Activated T-cell treated with anti-CD3 and anti-CD28 coated beads, Interleukin-2, amount 50 U/mL, for 4 hours (primary cell): ENCODE results near the gene SLCO3A1. TPM values are rescaled to one million over a fixed set of nuclear protein-coding genes. Genes with fewer than 3 reads are reported as not detected.

Experiments used
- ATAC-seq, 2 donors: fragments of 200-7000 bp; cut with Tn5 transposase; one replicate each; pipeline ENCODE4 v1.10.0; 2021
- DNase-seq: peaks from one replicate; pipeline ENCODE4 v3.0.0-alpha.2; 2020
- H3K27me3 Mint-ChIP-seq: one replicate; pipeline ENCODE4 v1.8.0; 2021; ENCODE audit warnings: low read depth, mixed read lengths
- H3K36me3 Mint-ChIP-seq: one replicate; pipeline ENCODE4 v1.8.0; 2022; ENCODE audit warnings: mixed read lengths; ENCODE audit not compliant: insufficient read depth
- H3K4me1 Mint-ChIP-seq: one replicate; pipeline ENCODE4 v1.8.0; 2021; ENCODE audit warnings: low read depth, mixed read lengths
- H3K4me3 Mint-ChIP-seq: one replicate; pipeline ENCODE4 v1.8.0; 2021; ENCODE audit warnings: mild to moderate bottlenecking, moderate library complexity, mixed read lengths
- H3K9me3 Mint-ChIP-seq: one replicate; pipeline ENCODE4 v1.8.0; 2021; ENCODE audit warnings: mixed read lengths
- total RNA-seq, 3 donors: library from RNA; stranded (reverse); gene quantifications; one replicate each; pipeline ENCODE4 v1.2.1, GENCODE V29; 2021

SLCO3A1 gene
- total RNA-seq, 3 donors from 2014 or later = 3.6 to 6.1 (median 4.8) TPM

DNA sequence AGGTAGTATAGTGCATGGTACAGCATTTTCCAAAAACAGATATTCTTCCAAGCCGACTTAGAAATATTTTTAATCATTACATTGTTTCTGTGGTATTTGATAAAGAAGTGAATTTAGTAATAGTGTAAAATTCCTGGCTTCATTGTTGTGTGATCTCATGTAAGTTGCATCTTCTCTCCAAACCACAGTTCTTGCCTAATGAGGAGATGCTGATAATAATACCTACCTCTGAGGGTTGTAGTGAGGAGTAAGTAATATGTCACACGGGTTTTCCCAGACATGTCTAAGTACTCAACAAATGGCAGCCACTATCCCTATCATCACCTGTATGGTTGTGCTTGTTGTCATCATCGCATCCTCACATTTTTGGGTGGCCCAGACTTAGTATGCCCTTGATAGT, 167.3 kb downstream of the SLCO3A1 start:
- H3K9me3 Mint-ChIP-seq = no peaks in the 10 kb centered on the region
- peaks cover 45% of the 10 kb centered on the region for H3K4me1 Mint-ChIP-seq
- no peaks in the 10 kb centered on the region for H3K27me3 Mint-ChIP-seq
- H3K36me3 Mint-ChIP-seq = no peaks in the 10 kb centered on the region
- ATAC-seq = peak in 1 of 2 donors; percentile 57
- no peak for DNase-seq
- no peak overlapping the region for H3K4me3 Mint-ChIP-seq

- Mint-ChIP-seq H3K27me3 (no peaks in the 10 kb centered on the region), H3K9me3 (no peaks in the 10 kb centered on the region), H3K4me1 (peaks cover 38% of the 10 kb centered on the region), H3K36me3 (peaks cover 1% of the 10 kb centered on the region), H3K4me3 (no peak overlapping the region)
- DNase-seq (no peak), ATAC-seq (no peak)
These were observed 168.3 kb downstream of the SLCO3A1 start for GRCh38 chr15:92021792-92022191.

DNA sequence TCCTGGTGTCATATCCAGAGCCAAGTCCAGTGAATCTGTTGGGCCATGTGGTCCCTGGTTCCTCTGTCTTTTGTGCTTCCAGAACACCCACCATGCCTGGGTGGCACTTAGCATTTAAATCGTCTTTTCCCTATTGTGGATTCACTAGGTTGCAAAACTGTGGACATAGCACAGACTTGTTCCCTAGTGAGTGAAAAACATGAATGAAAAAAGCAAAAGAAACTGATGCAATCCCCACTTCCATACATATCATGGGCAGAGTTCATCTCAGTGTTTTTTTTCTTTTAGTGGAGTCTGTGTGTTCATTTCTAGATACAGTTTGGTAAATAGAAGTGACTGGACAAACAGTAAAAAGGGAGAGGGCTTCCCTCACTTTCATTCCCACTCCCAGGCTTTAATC, 170.5 kb downstream of the SLCO3A1 start:
- H3K4me3 Mint-ChIP-seq = no peak overlapping the region
- DNase-seq = no peak
- H3K27me3 Mint-ChIP-seq = no peaks in the 10 kb centered on the region
- ATAC-seq = no peak
- H3K9me3 Mint-ChIP-seq = no peaks in the 10 kb centered on the region
- H3K4me1 Mint-ChIP-seq = peaks cover 26% of the 10 kb centered on the region
- peaks cover 7% of the 10 kb centered on the region for H3K36me3 Mint-ChIP-seq

DNA sequence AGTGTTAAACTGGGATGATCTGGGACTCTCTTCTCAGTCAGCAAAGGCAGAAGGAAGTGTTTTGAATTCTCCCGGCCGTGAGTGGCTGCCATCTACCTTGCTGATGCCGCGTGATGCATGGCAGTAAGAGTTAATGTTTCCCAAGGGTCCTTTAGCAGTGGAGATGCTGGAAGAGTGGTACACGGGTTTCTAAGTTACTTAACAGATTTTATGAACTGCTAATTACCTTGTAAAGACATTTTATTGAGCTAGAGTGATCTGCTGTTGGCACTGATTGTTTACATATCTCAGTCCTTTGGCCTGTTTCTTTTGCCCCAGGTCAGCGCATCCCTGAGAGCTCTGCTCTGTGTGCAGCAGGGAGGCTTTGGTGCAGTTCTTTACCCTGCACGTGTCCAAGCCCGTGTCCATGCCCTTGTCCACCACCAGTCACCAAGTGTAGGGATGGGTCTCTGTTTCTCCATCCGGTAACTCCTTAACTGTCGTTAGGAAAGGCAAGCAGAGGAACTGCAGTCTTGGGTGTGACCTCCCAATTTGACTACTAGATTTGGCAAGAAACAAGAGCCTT, 172.3 kb downstream of the SLCO3A1 start:
- Mint-ChIP-seq H3K36me3 (peaks cover 7% of the 10 kb centered on the region), H3K4me1 (peaks cover 21% of the 10 kb centered on the region), H3K27me3 (no peaks in the 10 kb centered on the region), H3K9me3 (no peaks in the 10 kb centered on the region), H3K4me3 (no peak overlapping the region)
- DNase-seq = no peak
- ATAC-seq = no peak

DNA sequence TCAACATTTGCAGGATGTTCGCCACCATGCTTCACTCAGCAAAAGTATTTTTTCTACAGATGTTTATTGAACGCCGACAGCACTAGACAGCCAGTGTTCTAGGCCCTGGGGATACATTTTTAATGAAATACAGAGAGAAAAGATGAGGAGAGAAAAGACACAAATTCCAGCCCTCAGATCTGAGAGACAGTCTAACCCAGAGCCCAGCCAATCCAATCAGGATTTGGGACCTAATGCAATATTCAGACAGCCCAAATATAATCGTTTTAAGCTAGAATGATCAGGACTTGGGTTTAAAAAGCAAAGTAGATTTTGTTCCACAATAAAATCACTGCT, 174.8 kb downstream of the SLCO3A1 start:
- Mint-ChIP-seq H3K36me3 (peaks cover 7% of the 10 kb centered on the region), H3K27me3 (no peaks in the 10 kb centered on the region), H3K4me1 (peaks cover 17% of the 10 kb centered on the region), H3K9me3 (no peaks in the 10 kb centered on the region), H3K4me3 (no peak overlapping the region)
- no peak for ATAC-seq
- DNase-seq = no peak

DNA sequence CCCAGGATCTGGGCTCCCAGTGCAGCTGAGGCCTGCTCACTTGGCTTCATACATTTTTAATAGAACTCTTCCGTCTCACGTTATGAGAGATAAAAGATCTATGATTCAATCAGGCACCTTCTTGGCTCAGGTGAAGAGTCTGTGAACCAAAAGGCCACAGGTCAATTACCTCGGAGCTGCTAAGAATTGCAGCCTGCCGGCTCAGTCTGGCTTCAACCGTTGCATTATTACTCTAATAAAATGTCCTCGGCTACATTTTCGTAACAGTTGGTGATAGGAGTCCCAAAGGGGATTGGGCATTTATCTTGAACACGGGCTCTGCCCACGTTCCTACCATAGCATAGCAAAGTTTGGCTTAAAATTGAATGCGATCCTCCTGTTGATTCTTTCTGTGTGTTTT, 176.3 kb downstream of the SLCO3A1 start:
- Mint-ChIP-seq H3K36me3 (peaks cover 7% of the 10 kb centered on the region), H3K4me1 (peaks cover 22% of the 10 kb centered on the region), H3K9me3 (no peaks in the 10 kb centered on the region), H3K4me3 (no peak overlapping the region), H3K27me3 (no peaks in the 10 kb centered on the region)
- no peak for DNase-seq
- no peak for ATAC-seq

GRCh38 chr15:92033314-92033713, 179.8 kb downstream of the SLCO3A1 start:
- Mint-ChIP-seq H3K27me3 (no peaks in the 10 kb centered on the region), H3K9me3 (no peaks in the 10 kb centered on the region), H3K4me1 (peaks cover 22% of the 10 kb centered on the region), H3K4me3 (no peak overlapping the region), H3K36me3 (no peaks in the 10 kb centered on the region)
- DNase-seq = no peak
- no peak for ATAC-seq

DNA sequence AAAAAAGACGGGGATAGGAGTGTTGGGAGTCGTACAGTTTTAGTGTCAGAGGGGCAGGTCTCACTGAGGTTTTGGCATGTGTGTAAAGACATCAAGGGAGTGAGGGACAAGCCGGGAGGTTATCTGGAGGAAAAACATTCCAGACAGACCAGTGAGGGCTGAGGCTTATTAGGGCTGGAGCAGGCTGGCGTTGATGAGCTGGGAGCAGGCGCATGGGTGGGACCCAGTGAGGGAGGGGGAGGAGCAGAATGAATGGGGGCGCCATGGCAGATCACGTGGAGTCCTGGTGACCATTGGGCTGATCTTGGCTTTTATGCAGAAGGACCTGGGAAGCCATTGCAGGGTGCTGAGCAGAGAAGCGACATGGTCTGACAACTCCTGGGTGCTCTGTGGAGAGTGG, 180.2 kb downstream of the SLCO3A1 start:
- peaks cover 1% of the 10 kb centered on the region for H3K9me3 Mint-ChIP-seq
- DNase-seq (no peak), ATAC-seq (no peak)
- no peaks in the 10 kb centered on the region for H3K36me3 Mint-ChIP-seq
- H3K27me3 Mint-ChIP-seq = no peaks in the 10 kb centered on the region
- H3K4me1 Mint-ChIP-seq = peaks cover 22% of the 10 kb centered on the region
- H3K4me3 Mint-ChIP-seq = no peak overlapping the region

DNA sequence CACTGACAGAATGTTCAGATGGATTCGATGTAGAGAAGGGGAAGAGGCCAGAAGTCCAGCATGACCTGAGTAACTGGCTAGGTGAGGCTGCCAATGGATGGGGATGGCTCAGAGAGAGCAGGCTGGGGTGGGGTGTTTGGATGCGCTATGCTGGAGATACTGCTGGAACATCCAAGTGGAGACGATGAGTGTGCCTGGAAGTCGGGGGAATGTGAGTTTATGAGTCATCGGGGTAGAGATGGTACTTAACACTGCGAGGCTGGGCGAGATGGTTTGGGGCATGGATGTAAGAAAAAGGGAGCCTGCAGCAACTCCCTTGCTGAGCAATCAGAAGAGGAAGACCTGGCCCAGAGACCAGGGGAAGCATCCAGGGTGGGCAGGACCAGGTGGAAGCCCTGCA, 180.7 kb downstream of the SLCO3A1 start:
- H3K27me3 Mint-ChIP-seq = no peaks in the 10 kb centered on the region

GRCh38 chr15:92035551-92035950, 182.0 kb downstream of the SLCO3A1 start:
- DNase-seq (no peak), ATAC-seq (no peak)
- H3K4me1 Mint-ChIP-seq = peaks cover 19% of the 10 kb centered on the region
- H3K36me3 Mint-ChIP-seq = no peaks in the 10 kb centered on the region
- H3K9me3 Mint-ChIP-seq = peaks cover 7% of the 10 kb centered on the region
- no peaks in the 10 kb centered on the region for H3K27me3 Mint-ChIP-seq
- H3K4me3 Mint-ChIP-seq = no peak overlapping the region

More for the DNA sequence above, 180.7 kb downstream of the SLCO3A1 start:
- DNase-seq (no peak), ATAC-seq (no peak)
- Mint-ChIP-seq H3K9me3 (peaks cover 6% of the 10 kb centered on the region), H3K36me3 (no peaks in the 10 kb centered on the region), H3K4me3 (no peak overlapping the region), H3K4me1 (peaks cover 22% of the 10 kb centered on the region)

DNA sequence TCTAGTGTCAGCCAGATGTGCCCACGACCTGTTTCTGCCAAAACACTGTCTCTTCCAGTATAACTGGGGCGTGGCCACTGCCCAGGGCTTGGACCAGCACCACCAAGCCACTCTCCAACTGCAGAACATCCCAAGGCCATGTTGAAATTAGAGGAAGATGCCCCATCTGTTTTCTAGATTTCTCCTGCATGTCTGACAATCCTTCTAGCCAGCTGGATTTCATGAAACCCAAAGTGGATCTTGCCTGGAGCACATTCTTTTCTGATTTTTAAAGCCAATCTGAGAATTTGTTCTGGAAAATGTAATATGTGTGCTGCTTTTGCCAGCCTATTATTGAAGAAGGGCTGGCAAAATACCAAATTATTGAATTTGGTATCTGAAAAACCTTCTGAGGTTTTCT, 182.5 kb downstream of the SLCO3A1 start:
- no peaks in the 10 kb centered on the region for H3K36me3 Mint-ChIP-seq
- H3K9me3 Mint-ChIP-seq = peaks cover 7% of the 10 kb centered on the region
- H3K27me3 Mint-ChIP-seq = no peaks in the 10 kb centered on the region
- H3K4me1 Mint-ChIP-seq = peaks cover 19% of the 10 kb centered on the region
- DNase-seq (no peak), ATAC-seq (no peak)
- no peak overlapping the region for H3K4me3 Mint-ChIP-seq

DNA sequence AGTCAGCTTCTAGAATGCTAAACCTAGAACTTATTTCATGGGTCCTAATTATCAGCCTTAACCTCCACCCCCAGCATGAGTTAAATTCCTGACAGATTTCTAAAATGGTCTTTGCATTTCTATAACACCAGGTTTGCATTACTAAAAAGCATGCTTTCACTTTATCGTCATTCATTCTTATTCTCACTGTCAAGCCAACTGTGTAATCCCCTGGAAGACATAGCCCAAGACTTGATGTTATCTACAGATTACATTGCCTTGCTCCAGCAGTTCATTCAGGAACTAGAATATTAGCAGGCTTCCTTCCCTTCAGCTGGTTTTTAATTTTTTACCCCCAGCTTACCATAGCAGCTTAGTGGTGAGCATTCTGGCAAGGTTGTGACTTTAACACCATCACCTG, 184.0 kb downstream of the SLCO3A1 start:
- Mint-ChIP-seq H3K4me1 (peaks cover 23% of the 10 kb centered on the region), H3K4me3 (no peak overlapping the region), H3K36me3 (no peaks in the 10 kb centered on the region), H3K27me3 (no peaks in the 10 kb centered on the region), H3K9me3 (peaks cover 7% of the 10 kb centered on the region)
- DNase-seq (no peak), ATAC-seq (no peak)

- Mint-ChIP-seq H3K27me3 (no peaks in the 10 kb centered on the region), H3K4me1 (peaks cover 38% of the 10 kb centered on the region), H3K4me3 (no peak overlapping the region), H3K9me3 (peaks cover 7% of the 10 kb centered on the region), H3K36me3 (no peaks in the 10 kb centered on the region)
- ATAC-seq (no peak), DNase-seq (no peak)
These were observed 186.8 kb downstream of the SLCO3A1 start for GRCh38 chr15:92040350-92040749.

DNA sequence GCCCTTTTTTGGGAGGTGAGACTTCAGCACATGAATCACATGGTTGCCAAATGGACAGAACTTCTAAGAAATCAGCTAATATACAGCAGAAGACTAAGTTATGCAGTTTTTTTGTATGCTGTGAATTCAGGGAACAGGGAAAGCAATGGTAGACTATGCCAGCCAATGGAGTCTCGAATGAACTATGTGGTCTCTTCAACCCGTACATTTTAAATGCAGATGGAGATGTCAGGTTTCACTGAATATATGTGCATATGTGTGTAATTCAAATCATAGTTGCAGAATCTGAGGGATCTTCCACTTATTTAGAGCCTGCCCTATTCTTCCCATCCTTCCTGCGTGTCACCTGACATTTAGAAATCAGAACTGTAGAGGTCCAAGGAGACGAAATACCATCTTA, 187.9 kb downstream of the SLCO3A1 start:
- Mint-ChIP-seq H3K4me1 (peaks cover 38% of the 10 kb centered on the region), H3K27me3 (no peaks in the 10 kb centered on the region), H3K36me3 (no peaks in the 10 kb centered on the region), H3K4me3 (no peak overlapping the region), H3K9me3 (peaks cover 7% of the 10 kb centered on the region)
- no peak for DNase-seq
- no peak for ATAC-seq

DNA sequence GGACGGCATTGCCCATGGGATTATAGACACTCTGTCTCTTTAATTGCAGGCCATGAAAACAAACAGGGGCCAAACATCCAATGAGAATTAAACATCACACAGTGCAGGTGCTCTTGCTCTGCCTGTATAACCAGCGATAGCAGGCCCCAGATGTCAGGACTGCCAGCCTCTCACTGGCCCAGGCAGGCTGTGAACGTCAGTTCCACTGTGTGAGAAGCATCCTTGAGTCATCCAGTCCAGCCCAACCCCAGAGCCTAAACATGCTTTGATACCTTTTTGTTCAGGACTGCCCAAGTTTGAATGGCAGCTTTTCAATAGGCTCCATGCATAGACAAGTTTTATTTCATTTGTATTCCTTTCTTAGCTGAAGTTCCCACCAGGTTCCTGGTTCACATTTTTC, 189.8 kb downstream of the SLCO3A1 start:
- Mint-ChIP-seq H3K9me3 (peaks cover 7% of the 10 kb centered on the region), H3K4me3 (no peak overlapping the region), H3K27me3 (no peaks in the 10 kb centered on the region), H3K4me1 (peaks cover 38% of the 10 kb centered on the region), H3K36me3 (no peaks in the 10 kb centered on the region)
- ATAC-seq = no peak
- DNase-seq = no peak
